ENCODE results near the gene OGFR.

GRCh38 chr20:62801284-62802010 lies 3.2 kb upstream of the OGFR start:
- TF ChIP-seq CTCF (IDR thresholded peaks at IDR 0.05; ENCODE audit: extremely low read depth in 1 of 2, insufficient read depth in 1 of 2, low read depth in 1 of 2, low read length in 2 of 2), result no peak
- TF ChIP-seq EZH2 (IDR thresholded peaks at IDR 0.05; ENCODE audit: borderline replicate concordance, low read depth, low read length, severe bottlenecking), result no peak
